Upper lobe of left lung (tissue), 6 donors: ENCODE data around the gene PTPRR. TPM values are rescaled to one million over a fixed set of nuclear protein-coding genes. Genes with fewer than 3 reads are reported as not detected.

Experiments
- ATAC-seq, 2 donors: fragments of 200-7000 bp; cut with Tn5 transposase; one replicate each; pipeline ENCODE4 v1.9.1; 2022; ENCODE audit warnings: mild to moderate bottlenecking in 2 of 2, moderate library complexity in 2 of 2; ENCODE audit not compliant: low FRiP score in 2 of 2
- DNase-seq, 2 donors: peaks; one replicate each; pipeline ENCODE4 v3.0.0-alpha.2; 2019 to 2020
- H3K27ac ChIP-seq, 4 donors: fragments of 200-600 bp; sonication (generic); one replicate each; pipeline ENCODE4 v1.5.1; 2016 to 2019
- H3K27me3 ChIP-seq, 4 donors: fragments of 200-600 bp; sonication (generic); one replicate each; pipeline ENCODE4 v1.5.1; 2017 to 2019
- H3K36me3 ChIP-seq, 4 donors: fragments of 200-600 bp; sonication (generic); one replicate each; pipeline ENCODE4 v1.5.1; 2016 to 2019
- H3K4me1 ChIP-seq, 4 donors: fragments of 200-600 bp; sonication (generic); one replicate each; pipeline ENCODE4 v1.5.1; 2018 to 2019
- H3K4me3 ChIP-seq, 4 donors: fragments of 200-600 bp; sonication (generic); one replicate each; pipeline ENCODE4 v1.5.1; 2017 to 2019; ENCODE audit warnings: mild to moderate bottlenecking in 2 of 4, moderate library complexity in 1 of 4
- H3K9me3 ChIP-seq, 4 donors: fragments of 200-600 bp; sonication (generic); one replicate each; pipeline ENCODE4 v1.5.1; 2018 to 2019
- EP300 ChIP-seq, 4 donors: sonication (generic); formaldehyde crosslinking; IDR thresholded peaks; one replicate each; pipeline ENCODE4 v1.5.1; 2017; ENCODE audit warnings: antibody characterized with exemption in 4 of 4, control low read depth in 2 of 4
- POLR2A ChIP-seq, 4 donors: fragments of 450-650 bp; IDR thresholded peaks; one replicate each; pipeline ENCODE4 v1.5.1; 2016 to 2017; ENCODE audit warnings: antibody characterized with exemption in 4 of 4, mild to moderate bottlenecking in 2 of 4
- POLR2AphosphoS5 ChIP-seq, 2 donors: sonication (generic); formaldehyde crosslinking; IDR thresholded peaks; one replicate each; pipeline ENCODE4 v1.5.1; 2017; ENCODE audit warnings: antibody characterized with exemption in 2 of 2
- WGBS, 2 donors: methylation state at CpG; one replicate each; pipeline ENCODE4 v1.1.5; 2017 to 2018; 5-methylcytosine and 5-hydroxymethylcytosine counted together
- total RNA-seq, 6 donors: library from RNA; depleted of rRNA in 4 of 6; stranded (reverse); fragments of >200 nt in 4 of 6; gene quantifications; one replicate each; pipeline versions ENCODE4 v1.1.0 to v1.2.1, GENCODE V29; 2016 to 2021
- TF ChIP-seq, protein P1 (sequence below), 6 experiments: fragments of 450-650 bp in 4 of 6; fragments of 200-600 bp in 2 of 6; sonication (generic) in 2 of 6; IDR thresholded peaks; one replicate each; pipeline ENCODE4 v1.5.1; 2016 to 2019; ENCODE audit warnings: antibody characterized with exemption in 6 of 6
- donor health status: DM: no; HTN: no; CAD: no; lungs with moderate emphysema.
- donor health status: DM: no; HTN: yes; CAD: no; lungs with severe emphysema.

Gene PTPRR
- total RNA-seq, 6 donors from 2014 or later, result 0.30 to 2.7 (median 0.79) TPM; not detected in 1

DNA sequence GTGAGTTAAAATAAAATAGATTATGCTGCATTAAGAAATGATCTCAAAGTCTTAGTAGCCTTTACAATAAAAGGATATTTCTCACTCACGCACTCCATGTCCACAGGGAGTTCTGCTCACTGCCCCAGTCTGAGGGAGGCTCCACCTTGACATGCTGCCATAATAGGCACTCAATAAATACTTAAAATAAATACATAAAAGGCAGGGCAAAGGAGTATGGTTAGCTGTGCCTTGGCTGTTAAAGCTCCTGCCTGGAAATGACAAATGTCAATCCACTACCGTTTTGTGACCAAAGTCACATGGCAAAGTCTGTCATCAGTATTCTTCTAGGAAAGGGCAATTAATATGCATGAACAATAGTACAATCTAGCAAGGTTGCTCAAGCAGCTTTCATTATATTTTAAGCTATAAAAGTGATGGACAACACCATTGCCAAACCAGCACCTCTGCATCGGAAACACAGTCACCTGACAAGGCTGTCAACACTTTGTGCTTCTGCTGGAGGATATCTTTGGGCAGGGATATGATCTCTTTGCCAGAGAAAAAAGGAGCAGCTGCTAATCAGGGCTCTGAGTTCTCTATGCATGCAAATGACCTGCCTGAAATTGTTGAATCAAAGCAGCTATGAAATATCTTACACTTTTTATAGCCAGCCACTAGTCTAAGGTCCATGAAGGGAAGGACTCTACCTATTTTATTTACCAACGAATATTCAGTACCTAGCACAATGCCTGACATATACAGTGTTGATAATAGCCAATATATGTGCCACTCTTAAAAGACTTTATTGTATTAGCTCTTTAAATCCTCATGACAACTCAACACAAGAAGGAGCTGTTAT is 90.1 kb downstream of the PTPRR start:
- H3K4me3 ChIP-seq, result no peak overlapping the region
- H3K27me3 ChIP-seq, result no peaks in the 10 kb centered on the region
- no peaks in the 10 kb centered on the region for H3K9me3 ChIP-seq
- TF ChIP-seq EP300 (IDR thresholded peaks at IDR 0.05) (no peak), POLR2A (IDR thresholded peaks at IDR 0.05) (no peak), POLR2AphosphoS5 (IDR thresholded peaks at IDR 0.05) (no peak)
- TF ChIP-seq, protein P1, sequence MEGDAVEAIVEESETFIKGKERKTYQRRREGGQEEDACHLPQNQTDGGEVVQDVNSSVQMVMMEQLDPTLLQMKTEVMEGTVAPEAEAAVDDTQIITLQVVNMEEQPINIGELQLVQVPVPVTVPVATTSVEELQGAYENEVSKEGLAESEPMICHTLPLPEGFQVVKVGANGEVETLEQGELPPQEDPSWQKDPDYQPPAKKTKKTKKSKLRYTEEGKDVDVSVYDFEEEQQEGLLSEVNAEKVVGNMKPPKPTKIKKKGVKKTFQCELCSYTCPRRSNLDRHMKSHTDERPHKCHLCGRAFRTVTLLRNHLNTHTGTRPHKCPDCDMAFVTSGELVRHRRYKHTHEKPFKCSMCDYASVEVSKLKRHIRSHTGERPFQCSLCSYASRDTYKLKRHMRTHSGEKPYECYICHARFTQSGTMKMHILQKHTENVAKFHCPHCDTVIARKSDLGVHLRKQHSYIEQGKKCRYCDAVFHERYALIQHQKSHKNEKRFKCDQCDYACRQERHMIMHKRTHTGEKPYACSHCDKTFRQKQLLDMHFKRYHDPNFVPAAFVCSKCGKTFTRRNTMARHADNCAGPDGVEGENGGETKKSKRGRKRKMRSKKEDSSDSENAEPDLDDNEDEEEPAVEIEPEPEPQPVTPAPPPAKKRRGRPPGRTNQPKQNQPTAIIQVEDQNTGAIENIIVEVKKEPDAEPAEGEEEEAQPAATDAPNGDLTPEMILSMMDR (IDR thresholded peaks at IDR 0.05), result no peak
- H3K36me3 ChIP-seq, result no peaks in the 10 kb centered on the region
- ATAC-seq, result no peak
- 78 to 83% methylated on average over 4 of the region's 4 CpGs for WGBS, 2 donors
- no peak for DNase-seq
- no peaks in the 10 kb centered on the region for H3K4me1 ChIP-seq
- no peak overlapping the region for H3K27ac ChIP-seq

GRCh38 chr12:70829070-70829469 is 91.5 kb downstream of the PTPRR start:
- TF ChIP-seq POLR2A (IDR thresholded peaks at IDR 0.05) (no peak), EP300 (IDR thresholded peaks at IDR 0.05) (no peak), POLR2AphosphoS5 (IDR thresholded peaks at IDR 0.05) (no peak)
- TF ChIP-seq, protein P1 (IDR thresholded peaks at IDR 0.05), result no peak
- Histone ChIP-seq H3K36me3 (no peaks in the 10 kb centered on the region), H3K9me3 (no peaks in the 10 kb centered on the region), H3K4me3 (no peak overlapping the region), H3K4me1 (no peaks in the 10 kb centered on the region), H3K27ac (no peak overlapping the region), H3K27me3 (no peaks in the 10 kb centered on the region)
- 83 to 86% methylated on average over 1 of the region's 1 CpG for WGBS, 2 donors
- DNase-seq (no peak), ATAC-seq (no peak)

DNA sequence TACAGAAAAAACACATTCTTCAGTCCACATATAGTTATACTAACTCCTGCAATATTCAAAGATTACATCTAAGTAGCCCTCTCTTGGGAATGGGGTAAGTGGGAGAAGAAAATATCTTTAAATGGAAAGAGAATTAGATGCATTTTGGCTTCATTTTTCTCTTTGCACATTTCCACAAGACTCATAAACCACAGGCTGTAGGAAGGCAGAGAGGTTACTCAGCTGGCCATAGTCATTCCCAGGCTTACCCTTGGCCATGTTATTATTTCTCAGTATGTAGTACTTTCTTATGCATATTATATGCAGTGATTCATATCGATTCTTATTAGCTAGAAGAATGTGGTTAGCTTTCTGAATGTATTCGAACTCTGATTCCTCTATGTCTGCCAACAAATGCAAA is 92.2 kb downstream of the PTPRR start:
- Histone ChIP-seq H3K27me3 (no peaks in the 10 kb centered on the region), H3K4me3 (no peak overlapping the region), H3K27ac (no peak overlapping the region), H3K36me3 (no peaks in the 10 kb centered on the region), H3K4me1 (no peaks in the 10 kb centered on the region), H3K9me3 (no peaks in the 10 kb centered on the region)
- 87 to 91% methylated on average over 2 of the region's 2 CpGs for WGBS, 2 donors
- ATAC-seq, result no peak
- TF ChIP-seq EP300 (IDR thresholded peaks at IDR 0.05) (no peak), POLR2A (IDR thresholded peaks at IDR 0.05) (no peak), POLR2AphosphoS5 (IDR thresholded peaks at IDR 0.05) (no peak)
- TF ChIP-seq, protein P1 (IDR thresholded peaks at IDR 0.05), result no peak
- DNase-seq, result no peak

DNA sequence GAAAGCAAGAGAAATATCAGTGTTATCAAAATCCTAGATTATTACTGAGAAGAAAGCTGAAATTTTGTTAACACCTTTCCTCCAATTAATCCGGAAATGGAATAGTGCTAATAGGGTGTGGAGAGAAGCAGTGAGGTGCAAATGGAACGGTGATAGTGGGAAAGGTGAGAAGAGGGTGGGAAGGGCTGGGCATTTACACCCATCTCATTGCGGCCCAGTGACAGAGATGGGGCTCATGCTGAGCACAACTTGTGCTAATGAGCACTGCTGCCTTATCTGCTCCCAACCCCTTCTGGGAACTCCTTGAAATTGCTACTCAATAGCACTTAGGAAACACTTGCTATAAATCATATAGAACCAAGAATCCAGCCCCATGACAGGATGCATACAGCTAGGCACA is 94.4 kb downstream of the PTPRR start:
- ATAC-seq (no peak), DNase-seq (no peak)
- no peak overlapping the region for H3K4me3 ChIP-seq
- H3K4me1 ChIP-seq, result no peaks in the 10 kb centered on the region
- no peaks in the 10 kb centered on the region for H3K27me3 ChIP-seq
- no peaks in the 10 kb centered on the region for H3K9me3 ChIP-seq
- TF ChIP-seq POLR2AphosphoS5 (IDR thresholded peaks at IDR 0.05), result no peak
- TF ChIP-seq, protein P1 (IDR thresholded peaks at IDR 0.05), result no peak
- TF ChIP-seq POLR2A (IDR thresholded peaks at IDR 0.05), result no peak
- TF ChIP-seq EP300 (IDR thresholded peaks at IDR 0.05), result no peak
- 35 to 47% methylated on average over 3 of the region's 3 CpGs for WGBS, 2 donors
- H3K36me3 ChIP-seq, result no peaks in the 10 kb centered on the region
- H3K27ac ChIP-seq, result no peak overlapping the region

- Histone ChIP-seq H3K27ac (no peak overlapping the region), H3K27me3 (no peaks in the 10 kb centered on the region), H3K4me3 (no peak overlapping the region), H3K9me3 (no peaks in the 10 kb centered on the region), H3K36me3 (no peaks in the 10 kb centered on the region), H3K4me1 (no peaks in the 10 kb centered on the region)
- TF ChIP-seq POLR2A (IDR thresholded peaks at IDR 0.05) (no peak), EP300 (IDR thresholded peaks at IDR 0.05) (no peak), POLR2AphosphoS5 (IDR thresholded peaks at IDR 0.05) (no peak)
- TF ChIP-seq, protein P1 (IDR thresholded peaks at IDR 0.05), result no peak
- no peak for ATAC-seq
- WGBS, 2 donors, result 66 to 67% methylated on average over 4 of the region's 4 CpGs
- no peak for DNase-seq
Observed at GRCh38 chr12:70824511-70824910, 96.0 kb downstream of the PTPRR start.
